Measurements from ENCODE around the gene DOP1B. TPM values are rescaled to one million over a fixed set of nuclear protein-coding genes. Genes with fewer than 3 reads are reported as not detected.

The DOP1B gene
- total RNA-seq, 4 donors from 2014 or later, result 6.3 to 15.1 (median 11.2) TPM

DNA sequence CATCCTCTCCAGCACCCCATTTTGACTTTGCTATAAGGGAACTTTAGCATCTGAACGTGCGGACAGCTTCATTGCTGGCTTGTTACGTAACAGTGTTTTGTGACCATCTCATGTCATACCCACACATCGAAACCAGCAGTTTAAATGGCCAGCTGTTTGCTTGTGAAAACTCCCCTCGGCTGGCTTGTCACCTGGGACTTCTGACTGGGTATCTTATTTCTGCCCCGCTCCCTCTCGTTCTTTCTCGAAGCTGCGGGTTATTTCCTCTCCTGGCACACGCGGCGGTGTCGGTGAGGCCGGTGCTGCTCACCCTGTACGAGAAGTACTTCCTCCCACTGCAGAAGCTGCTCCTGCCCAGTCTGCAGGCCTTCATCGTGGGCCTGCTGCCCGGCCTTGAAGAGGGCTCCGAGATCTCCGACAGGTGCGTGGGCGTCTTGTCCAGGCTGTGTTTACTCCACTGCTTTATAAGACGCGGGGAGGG is 43.5 kb downstream of the DOP1B start:
- H3K4me1 ChIP-seq, result peaks cover 0 to 9% (median 0%) of the 10 kb centered on the region in 4 donors
- DNase-seq (ENCODE audit: extremely low spot score), result no peak
- TF ChIP-seq, protein P1, sequence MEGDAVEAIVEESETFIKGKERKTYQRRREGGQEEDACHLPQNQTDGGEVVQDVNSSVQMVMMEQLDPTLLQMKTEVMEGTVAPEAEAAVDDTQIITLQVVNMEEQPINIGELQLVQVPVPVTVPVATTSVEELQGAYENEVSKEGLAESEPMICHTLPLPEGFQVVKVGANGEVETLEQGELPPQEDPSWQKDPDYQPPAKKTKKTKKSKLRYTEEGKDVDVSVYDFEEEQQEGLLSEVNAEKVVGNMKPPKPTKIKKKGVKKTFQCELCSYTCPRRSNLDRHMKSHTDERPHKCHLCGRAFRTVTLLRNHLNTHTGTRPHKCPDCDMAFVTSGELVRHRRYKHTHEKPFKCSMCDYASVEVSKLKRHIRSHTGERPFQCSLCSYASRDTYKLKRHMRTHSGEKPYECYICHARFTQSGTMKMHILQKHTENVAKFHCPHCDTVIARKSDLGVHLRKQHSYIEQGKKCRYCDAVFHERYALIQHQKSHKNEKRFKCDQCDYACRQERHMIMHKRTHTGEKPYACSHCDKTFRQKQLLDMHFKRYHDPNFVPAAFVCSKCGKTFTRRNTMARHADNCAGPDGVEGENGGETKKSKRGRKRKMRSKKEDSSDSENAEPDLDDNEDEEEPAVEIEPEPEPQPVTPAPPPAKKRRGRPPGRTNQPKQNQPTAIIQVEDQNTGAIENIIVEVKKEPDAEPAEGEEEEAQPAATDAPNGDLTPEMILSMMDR (IDR thresholded peaks at IDR 0.05), result no peak
- TF ChIP-seq POLR2A (IDR thresholded peaks at IDR 0.05; ENCODE audit: low read depth), result no peak
- H3K27ac ChIP-seq (replicated peaks in 1 of 4), result no peak overlapping the region
- 82% methylated on average over 23 of the region's 23 CpGs for WGBS
- peaks cover 0 to 33% (median 10%) of the 10 kb centered on the region in 4 donors for H3K36me3 ChIP-seq
- H3K9me3 ChIP-seq, result no peaks in the 10 kb centered on the region
- no peaks in the 10 kb centered on the region for H3K27me3 ChIP-seq
- intact Hi-C loops (cut with DNase I), result no loop called here
- H3K4me3 ChIP-seq, result no peak overlapping the region

DNA sequence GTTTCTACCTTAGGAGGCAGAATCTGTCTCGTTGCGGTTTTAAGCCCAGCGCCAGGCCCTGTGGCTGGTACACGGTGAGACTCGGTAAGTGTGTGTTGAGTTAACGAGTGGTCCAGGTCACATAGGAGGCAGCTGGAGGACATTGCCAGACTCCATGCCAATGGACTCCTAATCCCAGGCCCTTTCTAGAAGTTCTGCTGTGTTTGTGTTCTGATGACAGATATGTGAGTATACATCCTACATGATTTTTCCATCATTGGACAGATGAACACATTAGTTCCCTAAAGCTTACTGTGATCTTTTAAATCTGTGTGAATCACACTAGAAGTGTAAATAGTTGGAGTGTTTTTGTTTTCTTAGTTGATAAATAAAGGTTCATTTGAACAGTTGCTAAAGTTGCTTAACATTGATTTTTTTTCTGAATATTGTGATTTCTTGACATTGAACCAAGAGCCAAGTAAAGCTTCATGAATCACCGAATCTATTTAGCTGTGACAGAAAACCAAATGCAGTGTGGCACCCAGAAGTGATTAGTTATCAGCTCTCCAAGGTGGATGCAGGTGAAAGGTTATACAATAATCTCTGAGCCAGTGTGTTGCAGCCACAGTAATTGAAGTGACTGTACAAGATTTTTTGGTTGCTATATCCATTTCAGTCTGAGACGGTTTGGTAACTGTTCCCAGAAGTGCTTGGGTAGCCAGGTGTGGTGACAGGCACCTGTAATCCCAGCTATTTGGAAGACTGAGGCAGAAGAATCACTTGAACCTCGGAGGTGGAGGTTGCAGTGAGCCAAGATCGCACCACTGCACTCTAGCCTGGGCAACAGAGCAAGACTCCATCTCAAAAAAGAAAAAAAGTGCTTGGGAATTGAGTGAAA is 46.3 kb downstream of the DOP1B start:
- Histone ChIP-seq H3K4me3 (no peak overlapping the region), H3K9me3 (no peaks in the 10 kb centered on the region), H3K27ac (replicated peaks in 1 of 4) (no peak overlapping the region), H3K27me3 (no peaks in the 10 kb centered on the region), H3K4me1 (peaks cover 0 to 9% (median 0%) of the 10 kb centered on the region in 4 donors), H3K36me3 (peaks cover 0 to 33% (median 10%) of the 10 kb centered on the region in 4 donors)
- WGBS, result 91% methylated on average over 10 of the region's 10 CpGs
- DNase-seq (ENCODE audit: extremely low spot score), result no peak
- intact Hi-C loops (cut with DNase I), result no loop called here
- TF ChIP-seq EP300 (IDR thresholded peaks at IDR 0.05), result no peak
- no peak for TF ChIP-seq POLR2AphosphoS5 (IDR thresholded peaks at IDR 0.05)
- TF ChIP-seq, protein P1 (IDR thresholded peaks at IDR 0.05), result no peak
- TF ChIP-seq POLR2A (IDR thresholded peaks at IDR 0.05; ENCODE audit: low read depth), result no peak

DNA sequence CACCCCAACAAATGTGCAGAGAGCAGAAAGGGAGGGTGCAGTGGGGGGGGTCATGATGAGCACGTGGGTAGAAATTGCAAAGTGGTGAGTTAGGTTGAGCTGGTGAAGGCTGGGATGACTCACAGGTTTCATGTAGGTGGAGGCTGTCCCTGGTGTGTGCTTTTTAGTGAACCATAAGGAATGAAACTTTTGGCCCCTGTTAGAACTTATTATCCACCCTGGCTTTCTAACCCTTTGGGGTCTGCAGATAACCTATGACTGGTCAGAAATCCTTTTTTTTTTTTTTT is 46.9 kb downstream of the DOP1B start:
- Histone ChIP-seq H3K36me3 (peaks cover 0 to 32% (median 12%) of the 10 kb centered on the region in 4 donors), H3K27ac (replicated peaks in 1 of 4) (no peak overlapping the region), H3K9me3 (no peaks in the 10 kb centered on the region), H3K27me3 (no peaks in the 10 kb centered on the region), H3K4me1 (peaks cover 0 to 9% (median 0%) of the 10 kb centered on the region in 4 donors), H3K4me3 (no peak overlapping the region)
- intact Hi-C loops (cut with DNase I), result no loop called here
- no peak for DNase-seq (ENCODE audit: extremely low spot score)
- TF ChIP-seq POLR2A (IDR thresholded peaks at IDR 0.05; ENCODE audit: low read depth) (no peak), POLR2AphosphoS5 (IDR thresholded peaks at IDR 0.05) (no peak)
- TF ChIP-seq, protein P1 (IDR thresholded peaks at IDR 0.05), result no peak
- WGBS, result 3% methylated on average over 1 of the region's 1 CpG

DNA sequence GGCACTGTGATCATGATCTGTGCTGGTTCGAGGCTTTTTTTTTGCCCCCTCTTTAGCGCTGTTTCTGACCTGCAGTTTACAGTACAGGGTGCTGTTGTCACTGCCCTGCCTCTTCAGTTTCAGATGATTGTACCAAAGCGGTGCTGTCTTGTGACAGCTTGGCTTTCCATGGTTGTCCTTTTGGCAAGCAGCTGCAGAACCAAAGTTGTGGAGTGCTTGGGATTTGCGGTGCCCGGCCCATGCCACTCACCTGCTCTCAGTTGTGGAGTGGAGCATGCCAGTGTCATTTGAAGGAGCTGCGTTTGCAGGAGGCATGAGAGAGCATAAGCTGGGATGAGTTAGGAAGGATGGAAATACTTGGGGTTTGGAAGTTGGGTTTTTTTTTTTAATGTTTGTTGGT is 48.4 kb downstream of the DOP1B start:
- Histone ChIP-seq H3K27me3 (no peaks in the 10 kb centered on the region), H3K36me3 (peaks cover 0 to 37% (median 12%) of the 10 kb centered on the region in 4 donors), H3K4me1 (peaks cover 0 to 9% (median 0%) of the 10 kb centered on the region in 4 donors), H3K27ac (replicated peaks in 1 of 4) (no peak overlapping the region), H3K9me3 (no peaks in the 10 kb centered on the region), H3K4me3 (no peak overlapping the region)
- TF ChIP-seq POLR2A (IDR thresholded peaks at IDR 0.05; ENCODE audit: low read depth) (no peak), POLR2AphosphoS5 (IDR thresholded peaks at IDR 0.05) (no peak), EP300 (IDR thresholded peaks at IDR 0.05) (no peak)
- TF ChIP-seq, protein P1 (IDR thresholded peaks at IDR 0.05), result no peak
- intact Hi-C loops (cut with DNase I), result loop anchor here (5.0 kb wide), 1 partner anchor 63 kb away; no protein-coding TSS in a partner anchor
- WGBS, result 94% methylated on average over 6 of the region's 6 CpGs
- no peak for DNase-seq (ENCODE audit: extremely low spot score)
